GM10266 (cell line): ENCODE results near the gene CNDP1.

ENCODE experiments used
- DNase-seq: peaks from one replicate; pipeline ENCODE4 v3.0.0; 2012; ENCODE audit errors: extremely low spot score
- TF ChIP-seq, protein P1 (sequence below): IDR thresholded peaks from 2 replicates; pipeline ENCODE4 v1.5.1; 2012; ENCODE audit warnings: mild to moderate bottlenecking, low read depth; ENCODE audit not compliant: control insufficient read depth, insufficient read depth; ENCODE audit errors: missing control alignments

CNDP1 gene

DNA sequence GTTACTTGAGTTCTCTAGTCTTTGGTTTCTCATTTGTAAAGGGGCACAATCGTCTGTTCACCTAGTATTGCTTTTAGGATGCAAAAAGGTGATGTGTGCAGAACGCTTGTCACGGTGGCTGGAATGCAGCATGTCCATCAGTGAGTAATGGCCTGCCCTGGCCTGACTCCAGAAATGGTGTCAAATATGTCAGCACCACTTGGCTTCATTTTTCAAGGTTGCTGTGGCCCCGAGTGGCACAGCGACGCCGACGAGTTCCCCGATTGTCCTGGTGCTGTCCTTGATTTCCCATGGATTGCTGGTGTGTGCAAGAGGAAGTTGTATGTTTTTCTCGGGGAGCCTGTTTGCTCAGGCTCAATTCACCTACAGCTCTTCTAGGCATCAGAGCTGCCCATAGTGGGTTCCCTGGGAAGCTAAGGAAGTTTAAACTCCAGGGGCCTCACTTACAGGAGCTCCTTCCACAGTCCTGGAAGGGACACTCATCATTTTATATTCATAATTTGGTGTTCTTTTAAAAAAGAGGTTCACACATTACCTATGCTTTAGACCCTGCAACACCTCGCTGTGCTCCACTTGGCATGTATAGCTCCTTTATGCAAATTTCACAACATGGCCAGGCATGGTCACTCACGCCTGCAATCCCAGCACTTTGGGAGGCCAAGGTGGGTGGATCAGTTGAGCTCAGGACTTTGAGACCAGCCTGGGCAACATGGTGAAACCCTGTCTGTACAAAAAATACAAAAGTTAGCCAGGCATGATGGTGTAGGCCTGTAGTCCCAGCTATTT is 37.8 kb downstream of the CNDP1 start:
- TF ChIP-seq, protein P1, sequence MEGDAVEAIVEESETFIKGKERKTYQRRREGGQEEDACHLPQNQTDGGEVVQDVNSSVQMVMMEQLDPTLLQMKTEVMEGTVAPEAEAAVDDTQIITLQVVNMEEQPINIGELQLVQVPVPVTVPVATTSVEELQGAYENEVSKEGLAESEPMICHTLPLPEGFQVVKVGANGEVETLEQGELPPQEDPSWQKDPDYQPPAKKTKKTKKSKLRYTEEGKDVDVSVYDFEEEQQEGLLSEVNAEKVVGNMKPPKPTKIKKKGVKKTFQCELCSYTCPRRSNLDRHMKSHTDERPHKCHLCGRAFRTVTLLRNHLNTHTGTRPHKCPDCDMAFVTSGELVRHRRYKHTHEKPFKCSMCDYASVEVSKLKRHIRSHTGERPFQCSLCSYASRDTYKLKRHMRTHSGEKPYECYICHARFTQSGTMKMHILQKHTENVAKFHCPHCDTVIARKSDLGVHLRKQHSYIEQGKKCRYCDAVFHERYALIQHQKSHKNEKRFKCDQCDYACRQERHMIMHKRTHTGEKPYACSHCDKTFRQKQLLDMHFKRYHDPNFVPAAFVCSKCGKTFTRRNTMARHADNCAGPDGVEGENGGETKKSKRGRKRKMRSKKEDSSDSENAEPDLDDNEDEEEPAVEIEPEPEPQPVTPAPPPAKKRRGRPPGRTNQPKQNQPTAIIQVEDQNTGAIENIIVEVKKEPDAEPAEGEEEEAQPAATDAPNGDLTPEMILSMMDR: no peak

DNA sequence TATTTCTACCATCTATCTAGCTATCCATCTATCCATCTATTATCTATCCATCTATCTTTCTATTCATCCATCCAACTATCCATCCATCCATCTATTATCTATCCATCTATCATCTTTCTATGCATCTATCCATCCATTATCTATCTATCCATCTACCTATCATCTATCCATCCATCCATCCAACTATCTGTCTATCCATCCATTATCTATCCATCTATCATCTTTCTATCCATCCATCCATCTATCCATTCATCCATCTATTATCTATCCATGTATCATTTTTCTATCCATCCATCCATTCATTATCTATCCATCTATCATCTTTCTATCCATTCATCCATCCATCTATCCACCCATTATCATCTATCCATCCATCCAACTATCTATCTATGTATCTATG is 38.8 kb downstream of the CNDP1 start:
- DNase-seq: no peak
- TF ChIP-seq, protein P1: no peak

More for the DNA sequence above, 37.8 kb downstream of the CNDP1 start:
- DNase-seq: no peak

DNA sequence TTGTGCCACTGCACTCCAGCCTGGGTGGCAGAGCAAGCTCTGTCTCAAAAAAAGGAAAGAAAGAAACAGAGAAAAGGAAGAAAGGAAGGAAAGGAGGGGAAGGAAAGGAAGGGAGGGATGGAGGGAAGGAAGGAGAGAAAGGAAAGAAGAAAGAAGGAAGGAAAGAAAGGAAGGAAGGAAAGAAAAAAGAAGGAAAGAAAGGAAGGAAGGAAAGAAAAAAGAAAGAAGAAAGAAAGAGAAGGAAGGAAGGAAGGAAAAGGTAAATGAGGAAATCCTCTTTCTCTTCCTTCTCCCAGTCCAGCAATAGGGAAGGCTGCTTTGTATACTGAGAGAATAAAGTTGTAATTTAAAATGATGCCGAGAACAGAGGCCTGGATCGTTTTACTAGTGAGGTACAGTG is 40.6 kb downstream of the CNDP1 start:
- TF ChIP-seq, protein P1: no peak
- no peak for DNase-seq

DNA sequence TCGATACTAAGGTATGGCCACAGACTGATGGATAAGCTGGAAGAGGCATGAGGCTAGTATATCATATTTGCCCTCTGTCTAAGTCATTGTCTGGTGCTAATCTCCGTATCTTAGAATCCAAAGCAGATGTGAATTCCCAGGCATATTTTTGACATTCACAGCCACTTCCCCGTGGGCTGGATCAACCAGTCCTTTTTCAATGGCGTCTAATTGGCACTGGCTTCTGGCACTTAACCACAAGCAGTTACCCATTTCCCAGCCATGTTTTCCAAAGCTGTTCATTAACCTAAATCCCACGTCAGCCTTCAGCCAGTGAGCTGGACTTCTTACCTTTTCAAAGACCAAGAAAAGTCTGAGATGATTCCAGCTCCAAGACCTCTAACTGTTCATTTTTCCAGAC is 42.7 kb downstream of the CNDP1 start:
- TF ChIP-seq, protein P1: no peak

DNA sequence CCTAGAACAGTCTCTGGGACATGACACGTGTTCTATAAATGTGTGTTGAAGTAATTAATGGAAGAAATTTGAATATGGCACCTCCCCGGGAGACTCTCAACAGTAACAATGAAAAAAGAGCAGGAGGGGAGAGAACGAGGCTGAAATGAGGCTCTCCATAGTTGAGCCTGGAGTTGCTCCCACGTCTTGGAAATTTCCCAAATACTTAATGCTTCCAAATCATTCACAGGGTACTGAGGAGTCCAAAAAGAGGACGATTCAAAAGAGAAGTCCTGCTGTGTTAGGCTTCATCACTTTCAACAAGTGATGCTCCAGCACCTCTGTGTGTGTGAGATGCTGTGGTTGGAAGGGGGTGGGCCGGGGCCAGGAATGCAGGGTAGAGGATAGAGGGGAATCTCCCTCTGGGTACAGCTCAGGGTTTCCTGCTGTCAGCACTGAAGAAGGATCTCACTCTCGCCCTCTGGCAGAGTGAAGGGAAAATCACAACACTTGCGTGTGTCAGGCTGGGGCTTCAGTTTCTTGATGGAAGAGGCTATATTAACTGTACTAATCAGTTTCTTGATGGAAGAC is 45.3 kb downstream of the CNDP1 start:
- no peak for DNase-seq
- TF ChIP-seq, protein P1: no peak

More for the DNA sequence above, 42.7 kb downstream of the CNDP1 start:
- DNase-seq: no peak

DNA sequence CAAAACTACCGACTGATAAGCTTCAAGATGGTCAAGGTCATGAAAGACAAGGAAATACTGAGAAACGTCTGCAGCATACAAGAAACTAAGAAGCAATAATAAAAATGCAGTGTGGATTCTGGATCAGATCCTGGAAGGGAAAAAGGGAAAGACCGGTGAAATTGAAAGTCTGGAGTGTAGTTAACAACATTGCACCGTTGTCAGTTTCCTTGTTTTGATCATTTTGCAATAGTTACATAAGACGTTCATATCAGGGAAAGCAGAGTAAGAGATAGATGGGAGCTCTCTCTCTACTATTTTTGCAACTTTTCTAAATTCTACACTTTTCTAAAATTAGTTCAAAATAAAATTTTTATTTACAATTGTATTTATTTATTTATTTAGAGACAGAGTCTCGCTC is 48.3 kb downstream of the CNDP1 start:
- DNase-seq: no peak
- TF ChIP-seq, protein P1: no peak

DNA sequence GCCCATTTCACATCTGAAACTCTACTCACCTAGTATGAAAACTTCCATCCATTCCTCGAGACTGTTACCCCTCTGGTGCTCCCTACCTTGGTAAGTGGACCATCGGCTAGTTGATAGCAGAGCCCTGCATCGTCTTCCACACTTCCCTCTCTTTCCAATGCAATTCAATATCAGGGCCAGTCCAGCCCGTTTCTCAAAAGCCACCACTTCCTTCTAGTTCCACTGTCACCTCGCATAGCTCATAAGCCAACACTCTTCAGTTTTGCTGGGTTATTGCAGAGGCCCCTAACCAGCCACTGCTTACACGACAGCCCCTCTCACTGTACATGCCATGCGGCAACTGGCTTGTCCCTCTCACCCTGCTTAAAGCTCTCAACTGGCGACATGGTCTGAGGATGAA is 53.1 kb downstream of the CNDP1 start:
- no peak for DNase-seq
- TF ChIP-seq, protein P1: no peak
